Measurements from ENCODE around the gene CLCN7. TPM values are rescaled to one million over a fixed set of nuclear protein-coding genes. Genes with fewer than 3 reads are reported as not detected.
A peak's percentile ranks its signal among the peaks of the same experiment; 100 is the strongest.

CLCN7 gene
- total and polyA plus RNA-seq, 2 of the 8 experiments (the other 6 are each of a cell fraction or from before 2014, with no cell fraction given), result 38.6 to 81.5 TPM

- Histone ChIP-seq H3K4me2 (ENCODE audit: insufficient read depth in 1 of 2, low read depth in 2 of 2, low read length in 2 of 2) (no peak overlapping the region), H4K20me1 (replicated peaks in 1 of 2; ENCODE audit: control insufficient read depth in 1 of 2, insufficient read depth in 2 of 2, low read length in 2 of 2) (peaks cover 2% of the 10 kb centered on the region in 2 experiments), H3K4ac (replicated peaks; ENCODE audit: insufficient read length, low read depth, low read length) (no peak overlapping the region), H2AFZ (ENCODE audit: low read length) (no peak overlapping the region), H2AK5ac (ENCODE audit: low read depth, low read length) (no peak overlapping the region), H4K91ac (replicated peaks; ENCODE audit: insufficient read length, low read length) (no peak overlapping the region), H2BK12ac (ENCODE audit: low read depth, low read length) (no peak overlapping the region), H3K9ac (replicated peaks in 1 of 4; ENCODE audit: extremely low read depth in 1 of 4, low read depth in 3 of 4, low read length in 3 of 4) (no peak overlapping the region), H3K27me3 (replicated peaks in 1 of 4; ENCODE audit: control insufficient read depth in 3 of 4, extremely low read depth in 1 of 4, insufficient read depth in 3 of 4, low read length in 3 of 4) (no peaks in the 10 kb centered on the region), H3K27ac (ENCODE audit: low read depth, low read length) (no peak overlapping the region), H3K14ac (ENCODE audit: insufficient read length) (no peak overlapping the region), H3K36me3 (ENCODE audit: control insufficient read depth in 2 of 4, insufficient read depth in 4 of 4, low read length in 3 of 4) (peaks cover 7 to 21% (median 8%) of the 10 kb centered on the region in 4 experiments; a peak in 5 of 8 replicates), H3K4me3 (ENCODE audit: extremely low read depth in 1 of 4, insufficient read depth in 2 of 4, low read depth in 3 of 4, low read length in 4 of 4) (no peak overlapping the region), H4K5ac (ENCODE audit: insufficient read length, low read depth, low read length) (no peak overlapping the region), H2BK120ac (replicated peaks; ENCODE audit: low read depth, low read length) (no peak overlapping the region), H3K79me2 (ENCODE audit: control insufficient read depth in 1 of 2, insufficient read depth in 2 of 2, low read length in 2 of 2) (no peaks in the 10 kb centered on the region), H4K8ac (ENCODE audit: extremely low read depth, insufficient read depth, low read length) (peak overlapping the region; percentile 51; the same call in 1 of the 2 replicates), H3K23ac (ENCODE audit: insufficient read length) (no peak overlapping the region), H3K18ac (ENCODE audit: extremely low read depth, low read length) (no peak overlapping the region), H3K79me1 (ENCODE audit: low read depth, low read length) (no peaks in the 10 kb centered on the region), H3K23me2 (ENCODE audit: low read depth, low read length) (no peaks in the 10 kb centered on the region), H2BK5ac (ENCODE audit: low read depth, low read length) (no peak overlapping the region), H3K9me3 (ENCODE audit: insufficient read depth in 2 of 2, low read depth in 1 of 2, low read length in 1 of 2) (peaks cover 0 to 2% of the 10 kb centered on the region in 2 experiments; a peak in 2 of 4 replicates), H2BK15ac (ENCODE audit: low read length) (no peak overlapping the region), H2BK20ac (ENCODE audit: low read length) (no peak overlapping the region), H3K56ac (replicated peaks; ENCODE audit: insufficient read length, low read depth, low read length) (no peak overlapping the region), H3K4me1 (replicated peaks in 1 of 4; ENCODE audit: control insufficient read depth in 3 of 4, insufficient read depth in 4 of 4, low read length in 3 of 4) (no peaks in the 10 kb centered on the region)
- DNase-seq (ENCODE audit: low read depth in 1 of 2, low spot score in 2 of 2), result no peak
- 93% methylated on average over 10 of the region's 10 CpGs; no CpG with 5 or more reads in 1 of the 2 experiments for WGBS, 2 experiments (ENCODE audit: extremely low coverage in 1 of 2, insufficient coverage in 1 of 2, insufficient read length in 1 of 2, insufficient replicate concordance in 2 of 2, low coverage in 1 of 2, low lambda C conversion rate in 2 of 2, missing lambda C conversion rate in 1 of 2)
- POLR2A ChIA-PET (ENCODE audit: partially characterized antibody), result interaction anchor here (0.8 to 10.3 kb wide), 9 partner anchors 10 to 260 kb away, joined by 3 to 175 read pairs (median 4); partner anchors contain the start of genes PTX4 and TELO2
- no peak for FAIRE-seq
- CTCF ChIA-PET (ENCODE audit: partially characterized antibody), result interaction anchor here (1.2 to 1.9 kb wide), 6 partner anchors 9 to 146 kb away, joined by 3 to 10 read pairs (median 6); partner anchors contain the start of gene TELO2
- TF ChIP-seq TCF12 (IDR thresholded peaks at IDR 0.05; ENCODE audit: low read depth, low read length) (no peak), JUN (IDR thresholded peaks at IDR 0.05; ENCODE audit: low read depth, low read length) (no peak), SIN3A (conservative IDR thresholded peaks at IDR 0.05 in 1 of 2, IDR thresholded peaks at IDR 0.05 in 1 of 2; ENCODE audit: low read depth in 1 of 2, low read length in 2 of 2) (no peak), POLR2A (IDR thresholded peaks at IDR 0.05; ENCODE audit: control extremely low read depth in 1 of 2, low read depth in 2 of 2, low read length in 2 of 2) (no peak)
Observed at GRCh38 chr16:1510272-1510671, 35.4 kb upstream of the CLCN7 start.
